Stomach (tissue), 9 donors: ENCODE results near the gene NPTX2. TPM values are rescaled to one million over a fixed set of nuclear protein-coding genes. Genes with fewer than 3 reads are reported as not detected.

Experiments
- DNase-seq, 2 donors: peaks; one replicate each; pipeline versions ENCODE4 v3.0.0 to v3.0.0-alpha.2; 2013 to 2019
- H3K27ac ChIP-seq, 5 donors: fragments of 200-600 bp in 4 of 5; sonication (generic) in 4 of 5; one replicate each; pipeline ENCODE4 v1.5.1; 2013 to 2019; ENCODE audit warnings: mild to moderate bottlenecking in 1 of 5, moderate library complexity in 1 of 5
- H3K27me3 ChIP-seq, 3 donors: fragments of 200-600 bp; sonication (generic); one replicate each; pipeline ENCODE4 v1.5.1; 2017 to 2019; ENCODE audit warnings: mixed run types in 1 of 3
- H3K36me3 ChIP-seq, 4 donors: fragments of 200-600 bp; sonication (generic); 1 replicate in 3 of 4; 2 replicates in 1 of 4; pipeline ENCODE4 v1.5.1; 2016 to 2019
- H3K4me1 ChIP-seq, 4 donors: fragments of 200-600 bp; sonication (generic); one replicate each; pipeline ENCODE4 v1.5.1; 2016 to 2019
- H3K4me3 ChIP-seq, 4 donors: fragments of 200-600 bp; sonication (generic) in 3 of 4; one replicate each; pipeline ENCODE4 v1.5.1; 2016 to 2019; ENCODE audit warnings: mild to moderate bottlenecking in 1 of 4
- H3K9me3 ChIP-seq, 4 donors: fragments of 200-600 bp; sonication (generic); one replicate each; pipeline ENCODE4 v1.5.1; 2016 to 2019
- EP300 ChIP-seq: sonication (generic); formaldehyde crosslinking; IDR thresholded peaks from one replicate; pipeline ENCODE4 v1.6.1; 2017; ENCODE audit warnings: antibody characterized with exemption
- POLR2A ChIP-seq, 4 donors: fragments of 450-650 bp; IDR thresholded peaks; one replicate each; pipeline ENCODE4 v1.6.1; 2016; ENCODE audit warnings: antibody characterized with exemption in 4 of 4, control low read depth in 2 of 4, mild to moderate bottlenecking in 1 of 4, moderate library complexity in 1 of 4
- POLR2AphosphoS5 ChIP-seq, 3 donors: sonication (generic); formaldehyde crosslinking; IDR thresholded peaks; one replicate each; pipeline ENCODE4 v1.6.1; 2016; ENCODE audit warnings: antibody characterized with exemption in 3 of 3
- WGBS, 5 donors: extraction: QIAGEN DNeasy Blood & Tissue Kit in 3 of 5; methylation state at CpG; one replicate each; pipeline versions ENCODE4 v1.1.5 to v1.1.7; 2013 to 2018; 5-methylcytosine and 5-hydroxymethylcytosine counted together
- intact Hi-C: fragments of 100-400 bp; cut with DNase I; formaldehyde crosslinking; loops from one replicate; pipeline ENCODE4 v1.15.1; 2023; ENCODE audit warnings: low total_unique reads
- polyA plus RNA-seq, 3 donors: library from polyadenylated mRNA; stranded (reverse); fragments of 200-250 nt; gene quantifications; one replicate each; pipeline ENCODE4 v1.2.3, GENCODE V29; 2013
- total RNA-seq, 5 donors: library from RNA; depleted of rRNA; stranded (reverse); fragments of >200 nt; gene quantifications; one replicate each; pipeline versions ENCODE4 v1.1.0 to v1.2.3, GENCODE V29; 2014 to 2016
- TF ChIP-seq, protein P1 (sequence below), 7 experiments: fragments of 450-650 bp in 4 of 7; fragments of 200-600 bp in 3 of 7; sonication (generic) in 3 of 7; IDR thresholded peaks; one replicate each; pipeline ENCODE4 v1.5.1; 2016 to 2019; ENCODE audit warnings: antibody characterized with exemption in 7 of 7, control low read depth in 2 of 7, mild to moderate bottlenecking in 1 of 7
- donor health status: healthy with polysubstance abuse.
- donor health status: Bipolar disorder and iron deficiency.
- donor health status: healthy.

The NPTX2 gene
- total and polyA plus RNA-seq, 8 donors: 0.62 to 12.1 (median 4.4) TPM

DNA sequence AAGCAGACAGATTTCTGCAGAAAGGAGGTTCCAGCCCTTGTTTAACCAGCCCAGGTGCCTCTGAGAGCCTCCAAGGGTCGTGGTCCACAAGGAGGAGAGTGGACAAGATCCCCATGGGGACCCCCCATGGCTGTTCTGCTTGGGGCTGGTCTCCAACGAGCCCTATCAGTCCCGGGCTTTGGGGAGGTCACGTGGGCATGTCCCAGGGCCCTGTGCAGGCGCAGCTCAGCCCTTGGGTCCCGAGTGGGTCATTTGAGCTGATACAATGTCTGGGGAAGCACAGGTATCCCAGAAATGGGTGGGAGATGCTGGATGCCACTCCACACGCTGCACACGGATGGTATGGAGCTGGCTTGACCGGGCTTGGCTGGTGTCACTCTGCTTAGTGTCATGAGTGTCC is 57.8 kb downstream of the NPTX2 start:
- H3K27ac ChIP-seq: no peak overlapping the region
- peaks cover 0 to 8% (median 0%) of the 10 kb centered on the region in 3 donors for H3K27me3 ChIP-seq
- H3K4me1 ChIP-seq: no peaks in the 10 kb centered on the region
- no peak for DNase-seq
- TF ChIP-seq, protein P1, sequence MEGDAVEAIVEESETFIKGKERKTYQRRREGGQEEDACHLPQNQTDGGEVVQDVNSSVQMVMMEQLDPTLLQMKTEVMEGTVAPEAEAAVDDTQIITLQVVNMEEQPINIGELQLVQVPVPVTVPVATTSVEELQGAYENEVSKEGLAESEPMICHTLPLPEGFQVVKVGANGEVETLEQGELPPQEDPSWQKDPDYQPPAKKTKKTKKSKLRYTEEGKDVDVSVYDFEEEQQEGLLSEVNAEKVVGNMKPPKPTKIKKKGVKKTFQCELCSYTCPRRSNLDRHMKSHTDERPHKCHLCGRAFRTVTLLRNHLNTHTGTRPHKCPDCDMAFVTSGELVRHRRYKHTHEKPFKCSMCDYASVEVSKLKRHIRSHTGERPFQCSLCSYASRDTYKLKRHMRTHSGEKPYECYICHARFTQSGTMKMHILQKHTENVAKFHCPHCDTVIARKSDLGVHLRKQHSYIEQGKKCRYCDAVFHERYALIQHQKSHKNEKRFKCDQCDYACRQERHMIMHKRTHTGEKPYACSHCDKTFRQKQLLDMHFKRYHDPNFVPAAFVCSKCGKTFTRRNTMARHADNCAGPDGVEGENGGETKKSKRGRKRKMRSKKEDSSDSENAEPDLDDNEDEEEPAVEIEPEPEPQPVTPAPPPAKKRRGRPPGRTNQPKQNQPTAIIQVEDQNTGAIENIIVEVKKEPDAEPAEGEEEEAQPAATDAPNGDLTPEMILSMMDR (IDR thresholded peaks at IDR 0.05): no peak
- TF ChIP-seq POLR2AphosphoS5 (IDR thresholded peaks at IDR 0.05): no peak
- no peak for TF ChIP-seq POLR2A (IDR thresholded peaks at IDR 0.05)
- TF ChIP-seq EP300: no peak
- H3K36me3 ChIP-seq: no peaks in the 10 kb centered on the region
- H3K4me3 ChIP-seq: no peak overlapping the region
- H3K9me3 ChIP-seq: peaks cover 0 to 28% (median 20%) of the 10 kb centered on the region in 4 donors
- intact Hi-C loops: no loop called here
- 53 to 72% (median 57%) methylated on average over 5 to 9 of the region's 9 CpGs for WGBS, 5 donors

DNA sequence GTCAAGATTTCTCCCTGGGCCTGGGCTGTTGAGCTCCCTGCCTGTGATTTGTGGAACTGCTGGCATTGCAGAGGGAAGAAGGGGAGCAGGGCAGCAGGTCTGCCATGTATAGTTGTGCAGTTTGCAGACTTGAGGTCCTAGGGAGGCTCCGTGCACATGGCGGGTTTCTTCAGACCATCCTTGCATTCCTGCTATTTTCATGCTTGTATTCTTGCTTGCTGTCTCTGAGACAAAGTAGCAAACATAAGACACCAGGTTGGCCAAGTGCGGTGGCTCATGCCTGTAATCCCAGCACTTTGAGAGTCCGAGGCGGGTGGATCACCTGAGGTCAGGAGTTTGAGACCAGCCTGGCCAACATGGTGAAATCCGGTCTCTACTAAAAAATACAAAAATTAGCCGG is 61.1 kb downstream of the NPTX2 start:
- Histone ChIP-seq H3K4me3 (no peak overlapping the region), H3K36me3 (no peaks in the 10 kb centered on the region), H3K4me1 (no peaks in the 10 kb centered on the region), H3K9me3 (peaks cover 0 to 16% (median 8%) of the 10 kb centered on the region in 4 donors), H3K27me3 (peaks cover 0 to 15% (median 0%) of the 10 kb centered on the region in 3 donors), H3K27ac (no peak overlapping the region)
- TF ChIP-seq POLR2A (IDR thresholded peaks at IDR 0.05) (no peak), POLR2AphosphoS5 (IDR thresholded peaks at IDR 0.05) (no peak), EP300 (no peak)
- TF ChIP-seq, protein P1 (IDR thresholded peaks at IDR 0.05): no peak
- 80 to 95% (median 94%) methylated on average over 7 of the region's 7 CpGs for WGBS, 5 donors
- DNase-seq: no peak
- intact Hi-C loops: no loop called here

Other genes starting within 250 kb of the NPTX2 start
- 10 to 100 TPM; 20.6 to 78.2 (median 62.9) TPM for gene BAIAP2L1, start 216.2 kb upstream of the NPTX2 start, total RNA-seq
- gene BAIAP2L1, start 216.2 kb upstream of the NPTX2 start, polyA plus RNA-seq: 10 to 100 TPM; 26.1 to 46.9 (median 28.1) TPM